ENCODE data around the gene KIAA0930. TPM values are rescaled to one million over a fixed set of nuclear protein-coding genes. Genes with fewer than 3 reads are reported as not detected.
"Not testable (repeated sequence)": the region's sequence is repeated elsewhere in the genome, so short reads cannot be mapped to it uniquely, and the experiment has no call there.

KIAA0930 gene
- total RNA-seq, 1 experiment from 2014 or later: 131 TPM

GRCh38 chr22:45268167-45268957, 27.7 kb upstream of the KIAA0930 start:
- in situ Hi-C loops (cut with HindIII; ENCODE audit: low pct_unique_long_range_greater_than_20kb, low sequenced_read_pairs): no loop called here
- peak; percentile 27 for DNase-seq (ENCODE audit: low read depth)

DNA sequence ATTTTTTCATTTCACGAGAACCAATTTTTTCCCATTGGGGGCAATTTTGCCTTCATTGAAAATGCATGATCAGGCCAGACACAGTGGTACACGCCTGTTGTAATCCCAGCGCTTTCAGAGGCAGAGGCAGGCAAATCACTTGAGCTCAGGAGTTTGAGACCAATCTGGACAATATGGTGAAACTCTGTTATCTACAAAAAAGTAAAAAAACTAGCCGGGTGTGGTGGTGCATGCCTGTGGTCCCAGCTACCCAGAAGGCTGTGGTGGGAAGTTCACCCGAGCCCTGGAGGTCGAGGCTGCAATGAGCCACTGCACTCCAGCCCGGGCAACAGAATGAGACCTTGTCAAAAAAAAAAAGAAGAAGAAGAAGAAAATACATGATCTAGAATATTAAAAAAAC, 24.8 kb upstream of the KIAA0930 start:
- in situ Hi-C loops (cut with HindIII; ENCODE audit: low pct_unique_long_range_greater_than_20kb, low sequenced_read_pairs): no loop called here
- no peak for DNase-seq (ENCODE audit: low read depth)

DNA sequence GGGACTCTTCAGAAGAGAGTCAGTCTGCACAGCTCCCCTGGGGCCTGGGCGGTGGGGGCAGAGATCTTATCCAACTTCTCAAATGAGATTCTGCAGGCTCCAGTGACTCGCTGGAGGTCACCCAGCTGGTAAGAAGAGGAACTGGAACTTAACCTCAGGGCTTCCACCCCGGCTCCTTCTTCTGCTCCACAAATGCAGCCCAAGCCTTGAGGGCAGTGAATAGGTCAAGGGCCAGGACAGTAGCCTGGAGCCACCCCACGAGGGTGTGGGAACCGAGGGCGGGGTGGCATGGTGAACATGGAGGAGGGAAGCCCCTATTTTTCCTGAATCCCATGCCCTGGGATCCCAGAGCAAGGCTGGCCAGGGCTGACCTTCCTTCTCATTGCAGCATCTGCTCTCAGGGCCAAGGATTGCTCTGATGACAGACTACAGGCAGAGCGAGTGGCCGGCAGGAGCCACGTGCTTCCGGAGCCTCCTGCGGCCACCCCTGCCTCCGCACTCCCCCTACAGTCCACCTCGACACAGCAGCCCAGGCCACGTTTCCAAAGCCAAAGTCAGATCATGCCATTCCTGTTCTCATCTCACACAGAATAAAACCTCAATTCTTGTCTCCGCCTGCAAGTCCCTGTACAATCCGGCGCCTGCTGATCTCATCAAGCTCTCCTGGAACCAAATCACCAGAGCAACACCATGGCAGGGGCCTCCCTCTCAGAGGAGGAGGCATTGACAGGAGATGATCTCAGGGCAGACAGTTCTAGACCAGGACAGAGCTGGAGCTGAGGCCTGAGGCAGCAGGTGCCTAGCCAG, 23.0 kb upstream of the KIAA0930 start:
- peak; percentile 77 for DNase-seq (ENCODE audit: low read depth)
- in situ Hi-C loops (cut with HindIII; ENCODE audit: low pct_unique_long_range_greater_than_20kb, low sequenced_read_pairs): no loop called here

DNA sequence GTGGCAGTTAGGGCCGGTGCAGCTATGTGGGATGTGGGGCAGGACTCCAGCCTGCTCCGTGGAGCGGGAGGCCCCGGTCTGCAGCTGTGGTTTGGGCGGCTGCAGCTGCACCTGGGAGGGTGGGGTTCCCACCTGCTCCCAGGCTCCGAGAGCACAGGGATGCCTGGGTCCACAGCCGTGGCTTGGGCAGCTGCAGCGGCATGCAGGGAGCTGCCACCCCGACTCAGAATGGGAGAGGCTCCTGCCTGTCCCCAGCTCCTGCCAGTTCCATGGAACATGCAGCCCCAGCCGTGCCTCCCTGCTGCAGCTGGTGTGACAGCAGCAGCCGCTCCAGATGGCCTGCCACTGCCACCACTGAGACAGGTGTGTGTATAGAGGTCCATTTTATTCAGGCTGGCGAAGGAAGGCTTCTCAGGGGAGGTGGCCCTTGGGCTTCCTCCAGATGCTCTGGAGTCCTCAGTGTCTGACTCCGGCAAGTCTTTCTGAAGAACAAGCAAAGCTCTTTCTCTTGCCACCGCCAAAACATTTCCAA, 22.3 kb upstream of the KIAA0930 start:
- in situ Hi-C loops (cut with HindIII; ENCODE audit: low pct_unique_long_range_greater_than_20kb, low sequenced_read_pairs): no loop called here
- DNase-seq (ENCODE audit: low read depth): no peak

- in situ Hi-C loops (cut with HindIII; ENCODE audit: low pct_unique_long_range_greater_than_20kb, low sequenced_read_pairs): no loop called here
- DNase-seq (ENCODE audit: low read depth): no peak
These were observed 21.7 kb upstream of the KIAA0930 start for GRCh38 chr22:45262195-45262930.

GRCh38 chr22:45261407-45262088, 20.9 kb upstream of the KIAA0930 start:
- no peak for DNase-seq (ENCODE audit: low read depth)
- in situ Hi-C loops (cut with HindIII; ENCODE audit: low pct_unique_long_range_greater_than_20kb, low sequenced_read_pairs): no loop called here

DNA sequence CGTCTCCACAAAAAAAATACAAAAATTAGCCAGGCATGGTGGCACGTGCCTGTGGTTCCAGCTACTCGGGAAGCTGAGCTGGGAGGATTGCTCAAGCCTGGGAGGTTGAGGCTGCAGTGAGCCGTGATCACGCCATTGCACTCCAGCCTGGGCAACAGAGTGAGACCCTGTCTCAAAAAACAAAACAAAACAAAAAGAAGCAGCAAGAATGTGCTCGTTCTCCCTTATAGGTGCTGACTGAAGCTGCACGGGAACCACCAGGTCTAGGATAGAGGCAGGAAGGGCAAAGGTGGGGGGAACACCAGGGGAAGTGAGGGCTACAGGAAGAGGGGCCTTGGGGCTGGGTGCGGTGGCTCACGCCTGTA, 19.7 kb upstream of the KIAA0930 start:
- in situ Hi-C loops (cut with HindIII; ENCODE audit: low pct_unique_long_range_greater_than_20kb, low sequenced_read_pairs); DNase-seq (ENCODE audit: low read depth): not testable (repeated sequence)

DNA sequence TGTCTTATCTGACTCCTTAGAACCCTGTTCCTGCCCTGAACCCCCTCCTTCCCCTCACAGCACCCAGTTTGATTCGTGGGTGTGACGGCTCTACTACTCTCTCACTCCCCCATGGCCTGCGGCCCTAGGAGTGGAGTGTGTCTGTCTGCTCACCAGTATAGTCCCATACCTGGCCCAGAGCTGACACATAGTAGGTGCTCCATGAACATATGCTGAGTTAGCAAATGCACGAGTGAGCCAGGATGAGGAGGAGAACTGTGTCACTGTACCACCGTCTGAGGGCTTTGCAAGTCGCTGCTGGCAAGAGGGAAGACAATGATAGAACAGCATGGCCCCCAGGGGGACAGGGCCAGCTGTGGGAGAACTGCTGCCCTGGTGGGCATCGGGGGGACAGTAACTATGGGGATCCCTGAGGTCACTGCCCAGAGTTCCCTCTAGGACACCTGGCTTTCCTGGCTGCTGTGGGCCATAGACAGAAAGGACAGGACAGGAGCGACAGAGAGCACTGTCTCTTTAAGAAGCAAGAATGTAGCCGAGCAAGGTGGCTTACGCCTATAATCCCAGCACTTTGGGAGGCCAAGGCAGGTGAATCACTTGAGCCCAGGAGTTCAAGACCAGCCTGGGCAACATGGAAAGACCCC, 19.2 kb upstream of the KIAA0930 start:
- in situ Hi-C loops (cut with HindIII; ENCODE audit: low pct_unique_long_range_greater_than_20kb, low sequenced_read_pairs): no loop called here
- no peak for DNase-seq (ENCODE audit: low read depth)

- in situ Hi-C loops (cut with HindIII; ENCODE audit: low pct_unique_long_range_greater_than_20kb, low sequenced_read_pairs); DNase-seq (ENCODE audit: low read depth): not testable (repeated sequence)
These were observed 17.2 kb upstream of the KIAA0930 start for GRCh38 chr22:45257941-45258340.

- no peak for DNase-seq (ENCODE audit: low read depth)
- in situ Hi-C loops (cut with HindIII; ENCODE audit: low pct_unique_long_range_greater_than_20kb, low sequenced_read_pairs): no loop called here
These were observed 14.1 kb upstream of the KIAA0930 start for GRCh38 chr22:45254789-45255278.

DNA sequence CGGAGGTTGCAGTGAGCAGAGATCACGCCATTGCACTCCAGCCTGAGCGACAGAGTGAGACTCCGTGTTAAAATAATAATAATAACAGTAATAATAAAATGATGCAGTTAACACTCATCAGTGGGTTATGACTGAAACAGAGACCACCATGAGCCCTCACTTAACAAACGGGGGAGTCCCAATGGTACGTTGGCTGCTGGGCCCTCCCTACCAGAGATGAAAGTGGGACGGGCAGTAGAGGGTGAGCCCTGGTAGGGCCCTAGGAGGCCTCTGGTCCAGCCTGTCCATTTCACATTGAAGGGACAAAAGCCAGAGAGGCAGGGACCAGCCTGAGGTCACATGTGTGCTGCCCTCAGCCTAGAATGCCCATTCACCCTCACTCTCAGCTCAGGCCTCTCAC, 13.7 kb upstream of the KIAA0930 start:
- in situ Hi-C loops (cut with HindIII; ENCODE audit: low pct_unique_long_range_greater_than_20kb, low sequenced_read_pairs): no loop called here
- no peak for DNase-seq (ENCODE audit: low read depth)

DNA sequence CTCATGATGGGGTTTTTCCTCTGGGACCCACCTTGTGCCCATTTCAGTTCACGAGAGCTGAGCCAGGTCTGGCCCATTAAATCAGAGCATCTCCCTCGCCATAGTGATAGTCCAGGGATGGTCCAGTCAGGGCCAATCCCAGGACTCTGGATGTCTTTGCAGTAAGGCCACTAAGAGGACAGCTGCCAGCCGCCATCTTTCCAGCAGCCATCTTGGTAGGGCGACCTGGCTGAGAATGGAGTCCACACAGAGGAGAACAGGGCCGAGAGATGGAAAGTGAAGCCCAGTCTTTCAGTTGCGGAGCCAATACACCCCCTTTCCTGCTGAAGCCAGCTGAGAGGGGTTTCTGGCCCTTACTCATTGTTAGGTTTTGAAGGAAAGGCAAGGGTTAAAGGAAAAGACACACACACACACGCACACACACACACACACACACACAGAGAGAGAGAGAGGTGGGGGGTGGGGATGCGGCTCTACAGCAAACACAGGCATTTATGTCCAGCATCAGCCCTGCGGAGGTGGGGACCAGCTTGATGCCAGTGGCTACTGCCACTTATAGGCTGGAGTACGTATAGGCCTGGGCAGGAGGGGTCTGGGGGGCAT, 12.4 kb upstream of the KIAA0930 start:
- DNase-seq (ENCODE audit: low read depth): no peak
- in situ Hi-C loops (cut with HindIII; ENCODE audit: low pct_unique_long_range_greater_than_20kb, low sequenced_read_pairs): no loop called here

GRCh38 chr22:45251825-45252224, 11.1 kb upstream of the KIAA0930 start:
- in situ Hi-C loops (cut with HindIII; ENCODE audit: low pct_unique_long_range_greater_than_20kb, low sequenced_read_pairs): no loop called here
- DNase-seq (ENCODE audit: low read depth): no peak

DNA sequence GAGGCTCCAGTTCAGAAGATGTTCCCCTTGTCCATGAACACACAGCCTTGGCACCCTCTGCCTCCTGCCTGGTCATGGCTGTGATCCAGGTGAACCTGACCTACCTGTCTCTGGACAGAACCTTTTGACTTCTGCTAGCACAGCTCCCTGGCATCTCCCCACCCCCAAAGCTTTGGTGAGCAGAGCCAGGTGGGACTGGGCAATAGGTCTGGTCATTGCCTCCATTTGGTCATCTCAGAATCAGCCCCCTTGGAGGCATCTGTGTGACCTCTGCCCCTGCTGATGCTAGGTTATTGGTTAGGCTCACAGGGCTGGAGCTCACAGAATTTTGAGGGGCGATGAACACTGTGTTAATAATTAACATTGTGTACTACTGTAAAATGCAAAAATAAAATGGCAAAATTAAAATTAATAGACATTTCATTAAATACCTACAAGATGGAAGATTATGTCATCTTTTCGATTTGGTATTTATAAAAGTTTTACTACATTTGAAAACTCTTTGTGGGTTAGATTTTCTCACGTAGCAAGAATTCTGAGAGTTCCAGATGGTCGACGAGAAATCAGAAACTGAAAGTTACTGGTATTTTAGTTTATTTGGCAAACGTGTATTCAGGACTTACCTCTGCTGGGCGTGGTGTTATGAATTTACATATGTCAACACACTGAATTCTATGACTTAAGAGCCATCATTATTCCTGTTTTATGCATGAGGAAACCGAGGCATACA, 8.3 kb upstream of the KIAA0930 start:
- in situ Hi-C loops (cut with HindIII; ENCODE audit: low pct_unique_long_range_greater_than_20kb, low sequenced_read_pairs): no loop called here

DNA sequence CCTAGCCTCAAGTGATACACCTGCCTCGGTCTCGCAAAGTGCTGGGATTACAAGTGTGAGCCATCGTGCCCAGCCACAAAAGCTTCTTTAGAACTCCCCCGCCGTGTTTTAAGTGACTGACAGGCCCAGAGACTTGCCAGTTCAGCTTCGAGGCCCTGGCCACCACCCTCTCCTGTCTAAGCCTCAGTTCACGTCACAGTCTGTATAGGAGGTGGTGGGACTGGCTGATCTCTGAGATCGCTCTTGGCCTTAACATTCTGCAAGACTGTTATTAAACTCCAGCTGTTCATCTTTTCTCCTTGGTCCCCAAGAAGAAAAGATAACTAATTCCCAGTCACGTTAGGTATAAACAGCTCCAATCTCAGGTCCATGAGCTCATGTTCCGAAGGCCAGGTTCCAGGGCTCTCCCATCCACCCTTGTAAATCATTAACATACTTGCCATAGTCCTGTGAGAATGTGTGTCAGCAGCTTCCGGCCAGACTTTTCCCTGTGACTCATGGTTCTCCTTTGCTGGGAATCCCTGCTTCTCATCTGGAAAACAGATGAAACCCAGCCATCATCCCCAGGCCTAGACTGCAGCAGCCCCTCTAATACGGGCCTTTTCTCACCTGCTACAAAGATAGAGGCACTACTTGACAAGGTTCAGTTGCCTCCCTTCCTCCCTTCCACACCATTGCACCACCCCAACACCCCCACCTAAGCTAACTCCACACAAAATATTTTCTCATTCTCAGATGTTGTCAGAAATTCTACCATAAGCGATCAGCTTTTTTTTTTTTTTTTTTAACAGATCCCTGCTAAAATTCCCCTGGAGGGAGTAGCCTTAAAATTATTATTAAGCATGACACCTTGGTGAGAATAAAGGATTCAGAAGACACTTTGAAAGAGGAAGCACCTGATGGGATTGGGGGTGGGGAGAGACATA, 5.6 kb upstream of the KIAA0930 start:
- in situ Hi-C loops (cut with HindIII; ENCODE audit: low pct_unique_long_range_greater_than_20kb, low sequenced_read_pairs): no loop called here

More for the DNA sequence above, 8.3 kb upstream of the KIAA0930 start:
- DNase-seq (ENCODE audit: low read depth): no peak

GRCh38 chr22:45244916-45245315, 4.2 kb upstream of the KIAA0930 start:
- no peak for DNase-seq (ENCODE audit: low read depth)
- in situ Hi-C loops (cut with HindIII; ENCODE audit: low pct_unique_long_range_greater_than_20kb, low sequenced_read_pairs): no loop called here

More for the DNA sequence above, 5.6 kb upstream of the KIAA0930 start:
- peak; percentile 98 for DNase-seq (ENCODE audit: low read depth)

All from Caki2 (cell line).